HG02970 (cell line): ENCODE data around the gene SLC6A14.

Experiments used
- ATAC-seq: cut with Tn5 transposase; IDR thresholded peaks from one replicate; pipeline ENCODE4 v1.9.1; 2021; ENCODE audit warnings: mild to moderate bottlenecking, moderate library complexity, moderate number of reproducible peaks; ENCODE audit not compliant: unreplicated experiment, low FRiP score

The SLC6A14 gene

GRCh38 chrX:116436358-116436816 lies at the start of gene SLC6A14:
TSS of gene SLC6A14 (plus strand) at chrX:116436606. CDS start at chrX:116436710, 104 bp downstream.
- ATAC-seq = no peak

- no peak for ATAC-seq
Observed at GRCh38 chrX:116395752-116396151, 40.7 kb upstream of the SLC6A14 start.

- ATAC-seq = no peak
Observed at GRCh38 chrX:116399681-116400080, 36.7 kb upstream of the SLC6A14 start.

- no peak for ATAC-seq
Observed at GRCh38 chrX:116409219-116409618, 27.2 kb upstream of the SLC6A14 start.

GRCh38 chrX:116413273-116413672 lies 23.1 kb upstream of the SLC6A14 start:
- ATAC-seq = no peak

- no peak for ATAC-seq
Observed at GRCh38 chrX:116417214-116417613, 19.2 kb upstream of the SLC6A14 start.

GRCh38 chrX:116417968-116418367 lies 18.4 kb upstream of the SLC6A14 start:
- no peak for ATAC-seq

- no peak for ATAC-seq
Observed at GRCh38 chrX:116427978-116428377, 8.4 kb upstream of the SLC6A14 start.

- no peak for ATAC-seq
Observed at GRCh38 chrX:116435597-116435996, 809 bp upstream of the SLC6A14 start.

- ATAC-seq = no peak
Observed at GRCh38 chrX:116449156-116449555, 12.8 kb downstream of the SLC6A14 start.

- no peak for ATAC-seq
Observed at GRCh38 chrX:116462822-116463221, 26.4 kb downstream of the SLC6A14 start, which contains the start of gene CT83. TSS of gene CT83 (minus strand) at chrX:116462976. CDS start at chrX:116462856, 120 bp downstream.

GRCh38 chrX:116480059-116480458 lies 43.7 kb downstream of the SLC6A14 start:
- ATAC-seq = no peak

GRCh38 chrX:116490104-116490503 lies 53.7 kb downstream of the SLC6A14 start:
- no peak for ATAC-seq

GRCh38 chrX:116493271-116493670 lies 56.9 kb downstream of the SLC6A14 start:
- ATAC-seq = no peak

- no peak for ATAC-seq
Observed at GRCh38 chrX:116499780-116500179, 63.4 kb downstream of the SLC6A14 start.
